HG03378 (cell line): Measurements from ENCODE around the gene NT5DC1.
A peak's percentile ranks its signal among the peaks of the same experiment; 100 is the strongest.
"Not testable (repeated sequence)": the region's sequence is repeated elsewhere in the genome, so short reads cannot be mapped to it uniquely, and the experiment has no call there.

Experiments used
- ATAC-seq: cut with Tn5 transposase; IDR thresholded peaks from one replicate; pipeline ENCODE4 v1.9.1; 2021; ENCODE audit warnings: mild to moderate bottlenecking, moderate library complexity; ENCODE audit not compliant: unreplicated experiment

Gene NT5DC1

GRCh38 chr6:116268589-116269293 is 168.1 kb downstream of the NT5DC1 start:
- peak; percentile 92 for ATAC-seq

DNA sequence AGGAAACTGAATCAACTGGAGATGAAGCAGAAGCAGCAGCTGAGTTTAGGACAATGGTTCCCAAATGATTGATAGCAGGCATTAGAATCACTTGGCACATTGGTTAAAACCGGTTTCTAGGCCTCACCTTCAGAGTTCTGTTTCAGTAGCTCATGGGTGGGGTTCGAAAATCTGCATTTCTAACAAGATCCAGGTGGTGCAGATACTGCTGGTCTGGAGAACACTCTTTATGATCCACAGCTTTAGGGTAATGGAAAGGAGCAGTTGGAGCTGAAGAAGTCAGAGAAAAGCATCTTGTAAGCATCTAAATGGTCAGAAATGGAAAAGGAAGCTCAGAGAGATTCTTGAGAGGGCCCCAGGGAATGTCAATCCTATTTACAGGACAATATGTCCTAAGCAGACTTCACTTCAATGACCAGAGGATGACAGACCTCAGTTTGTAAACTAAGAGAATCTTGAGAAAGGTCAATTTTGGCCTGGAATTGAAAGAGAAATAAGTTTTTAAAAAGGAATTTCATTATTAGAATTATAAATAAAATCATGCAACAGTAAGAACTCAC is 170.6 kb downstream of the NT5DC1 start:
- no peak for ATAC-seq

DNA sequence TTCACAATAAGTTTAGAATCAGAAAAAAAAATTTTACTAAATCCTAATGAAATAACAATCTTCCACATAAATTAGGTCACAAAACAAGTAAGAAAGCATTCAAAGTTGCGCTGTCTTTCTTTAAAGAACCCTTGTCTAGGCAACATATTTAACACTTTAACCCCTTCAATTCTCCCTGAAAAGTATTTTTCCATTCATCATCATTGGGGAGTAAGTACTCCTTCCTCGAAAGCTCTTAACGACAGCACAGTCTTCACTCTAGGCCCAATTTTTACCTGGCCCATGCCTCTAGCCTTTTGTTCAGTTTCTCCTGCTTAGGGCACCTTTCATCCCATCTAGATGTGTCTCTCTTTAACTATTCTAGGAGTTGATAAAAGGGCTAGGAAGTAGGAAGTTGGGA is 176.5 kb downstream of the NT5DC1 start:
- ATAC-seq: no peak

DNA sequence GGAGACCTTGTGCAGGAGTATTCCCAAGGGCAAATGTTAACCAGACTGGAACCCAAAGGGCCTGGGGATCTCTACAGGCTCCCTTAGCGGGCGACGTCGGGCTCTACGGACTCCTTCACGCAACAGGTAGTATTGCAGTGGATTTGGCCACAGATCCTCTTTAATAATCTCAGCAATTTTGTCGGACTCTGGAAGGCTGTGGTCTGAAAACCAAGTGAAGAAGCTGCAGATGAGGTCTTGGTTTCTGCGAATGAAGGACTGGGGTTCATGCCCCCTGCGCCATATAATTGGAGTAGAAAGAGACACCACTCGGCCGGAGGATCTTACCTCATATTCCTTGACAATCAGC is 177.8 kb downstream of the NT5DC1 start:
- ATAC-seq: no peak

- peak; percentile 1 for ATAC-seq
Observed at GRCh38 chr6:116278854-116279231, 178.2 kb downstream of the NT5DC1 start.

GRCh38 chr6:116279232-116280160 is 178.8 kb downstream of the NT5DC1 start, which contains the start of gene TSPYL1:
Gene TSPYL1 (minus strand): TSS chr6:116279930. CDS start chr6:116279830, 100 bp downstream.
- peak; percentile 96 for ATAC-seq

- ATAC-seq: no peak
Observed at GRCh38 chr6:116280161-116280932, 179.7 kb downstream of the NT5DC1 start.

GRCh38 chr6:116280933-116281316 is 180.3 kb downstream of the NT5DC1 start:
- ATAC-seq: no peak

DNA sequence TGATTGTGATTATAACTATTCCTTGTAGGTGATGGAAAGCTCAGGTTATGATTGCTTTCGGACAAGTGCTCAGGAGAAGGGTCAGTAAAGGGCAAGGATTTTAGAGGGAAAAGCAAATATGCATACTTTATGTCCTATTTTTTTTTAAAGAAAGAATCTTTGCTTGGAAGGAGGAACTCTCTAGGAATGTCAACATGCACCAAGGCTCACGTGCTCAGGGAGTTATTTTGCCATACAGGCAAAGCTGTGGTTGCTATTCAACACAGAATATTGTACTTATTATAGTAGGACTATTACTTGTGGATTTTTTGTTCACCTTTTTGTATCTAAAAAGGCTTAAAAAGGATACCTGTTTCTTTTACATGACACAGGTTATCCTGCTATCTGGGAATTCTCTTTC is 182.0 kb downstream of the NT5DC1 start:
- ATAC-seq: no peak

- ATAC-seq: no peak
Observed at GRCh38 chr6:116283191-116283590, 182.5 kb downstream of the NT5DC1 start.

DNA sequence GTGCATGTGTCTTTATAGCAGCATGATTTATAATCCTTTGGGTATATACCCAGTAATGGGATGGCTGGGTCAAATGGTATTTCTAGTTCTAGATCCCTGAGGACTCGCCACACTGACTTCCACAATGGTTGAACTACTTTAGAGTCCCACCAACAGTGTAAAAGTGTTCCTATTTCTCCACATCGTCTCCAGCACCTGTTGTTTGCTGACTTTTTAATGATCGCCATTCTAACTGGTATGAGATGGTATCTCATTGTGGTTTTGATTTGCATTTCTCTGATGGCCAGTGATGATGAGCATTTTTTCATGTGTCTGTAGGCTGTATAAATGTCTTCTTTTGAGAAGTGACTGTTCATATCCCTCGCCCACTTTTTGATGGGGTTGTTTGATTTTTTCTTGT is 184.3 kb downstream of the NT5DC1 start:
- ATAC-seq: not testable (repeated sequence)

DNA sequence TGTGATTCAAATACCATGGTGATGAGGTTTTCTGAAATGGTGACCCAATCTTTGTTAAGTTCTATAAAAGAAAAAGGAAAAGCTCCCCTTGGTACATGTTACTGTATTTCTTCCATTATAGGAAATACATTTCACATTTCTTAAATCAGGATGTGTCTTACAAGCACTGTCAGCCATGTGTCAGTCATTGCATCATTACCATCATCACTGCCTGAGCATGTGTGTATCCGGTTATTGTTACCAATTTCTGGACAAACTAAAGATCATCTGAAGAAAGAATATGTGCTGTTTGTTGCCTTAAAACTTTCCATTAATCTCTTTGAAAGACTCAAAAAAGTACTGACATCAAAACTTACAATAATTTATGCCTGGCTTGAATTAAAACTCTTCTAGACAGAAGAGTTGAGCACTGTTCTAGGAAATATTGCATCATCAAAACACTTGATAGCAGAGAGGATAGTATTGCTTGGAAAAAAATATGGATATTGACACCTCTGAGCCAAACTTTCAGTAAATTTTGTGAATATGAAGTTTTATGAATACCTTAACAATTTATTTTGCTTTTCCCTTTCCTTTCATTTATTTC is 186.2 kb downstream of the NT5DC1 start:
- ATAC-seq: no peak

GRCh38 chr6:116287689-116288282 is 187.1 kb downstream of the NT5DC1 start:
- peak; percentile 71 for ATAC-seq

- no peak for ATAC-seq
Observed at GRCh38 chr6:116289876-116290275, 189.2 kb downstream of the NT5DC1 start.

DNA sequence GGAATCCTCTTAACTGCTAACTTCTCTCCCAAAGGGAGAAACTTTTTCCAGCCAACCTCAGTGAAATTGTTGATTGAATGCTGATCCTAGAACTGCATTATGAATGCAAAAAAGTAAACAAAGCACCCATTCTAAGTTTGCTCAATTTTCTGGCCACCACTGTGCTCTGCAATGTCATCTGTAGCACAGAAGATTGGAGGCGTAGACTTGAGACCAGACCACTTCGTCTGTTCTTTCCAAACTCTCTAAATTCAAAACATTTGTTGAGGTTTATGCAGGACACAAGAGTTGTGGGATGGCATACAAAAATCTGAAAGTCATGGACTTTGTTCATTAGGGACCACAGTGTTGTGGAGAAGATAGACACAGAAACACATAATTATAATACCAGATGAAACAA is 190.1 kb downstream of the NT5DC1 start:
- no peak for ATAC-seq

DNA sequence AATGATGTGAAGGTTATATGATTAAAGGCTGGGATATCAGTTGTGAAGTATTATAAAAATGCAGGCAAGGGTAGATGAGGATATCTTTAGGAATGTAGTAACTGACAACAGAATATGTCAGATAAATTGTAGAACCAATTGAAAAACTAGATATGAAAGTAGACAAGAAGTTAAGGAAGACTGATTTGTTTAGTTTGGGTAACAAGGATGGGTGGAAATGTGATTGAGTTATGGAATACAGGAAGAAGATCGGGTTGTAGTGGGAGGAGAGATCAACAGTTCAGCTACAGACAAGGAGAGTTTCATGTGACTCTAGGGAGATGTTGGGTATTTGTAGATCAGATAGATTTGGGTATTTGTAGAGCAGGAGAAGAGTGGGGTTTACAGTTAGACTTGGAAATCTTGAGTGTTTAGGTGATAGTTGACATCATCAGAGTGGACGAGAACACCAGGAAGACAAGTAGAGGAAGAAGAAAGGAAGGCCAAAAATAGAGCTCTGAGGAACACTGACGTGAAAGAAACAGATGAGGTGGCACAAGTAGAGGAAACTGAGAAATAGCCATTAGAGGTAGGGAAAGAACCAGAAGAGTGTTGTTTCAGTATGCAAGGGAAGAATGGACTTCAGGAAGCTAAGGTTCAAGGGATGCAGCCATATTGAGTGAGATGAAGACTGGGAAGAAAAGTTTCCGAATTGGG is 191.2 kb downstream of the NT5DC1 start:
- ATAC-seq: no peak

DNA sequence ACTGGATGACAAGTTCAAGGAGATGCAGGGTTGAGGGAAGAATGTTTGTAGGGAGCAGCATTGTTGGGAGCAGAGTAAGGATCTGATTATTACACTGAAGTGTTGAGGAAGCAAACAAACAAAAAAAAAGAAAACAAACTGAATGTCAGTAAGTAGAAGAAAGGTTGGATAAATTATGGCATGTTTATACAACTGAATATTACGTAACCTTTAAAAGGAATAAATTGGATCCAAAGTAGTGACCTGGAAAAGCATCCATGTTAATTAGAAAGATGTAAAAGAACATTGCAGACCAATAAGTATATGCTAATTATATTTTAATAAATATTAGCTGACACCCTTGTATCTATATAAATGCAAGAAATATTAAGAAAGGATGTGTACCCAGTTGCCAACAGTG is 191.9 kb downstream of the NT5DC1 start:
- no peak for ATAC-seq

DNA sequence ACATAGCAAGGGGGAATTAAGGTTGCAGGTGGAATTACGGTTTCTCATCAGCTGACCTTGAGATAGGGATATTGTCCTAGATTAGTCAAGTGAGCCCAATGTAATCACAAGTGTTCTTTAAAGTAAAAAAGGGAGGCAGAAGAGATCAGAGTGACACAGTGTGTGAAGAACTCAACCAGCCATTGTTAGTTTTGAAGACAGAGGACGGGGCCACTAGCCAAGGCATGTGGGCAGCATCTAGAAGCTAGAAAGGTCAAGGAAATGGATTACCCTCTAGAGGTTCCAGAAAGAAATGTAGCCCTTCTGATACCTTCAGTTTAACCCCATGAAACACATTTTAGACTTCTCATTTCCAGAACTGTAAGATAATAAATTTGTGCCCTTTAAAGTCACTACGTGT is 197.6 kb downstream of the NT5DC1 start:
- ATAC-seq: no peak

- peak; percentile 76 for ATAC-seq
Observed at GRCh38 chr6:116298973-116299372, 198.3 kb downstream of the NT5DC1 start.
